Measurements from ENCODE around the gene IFNGR2. TPM values are rescaled to one million over a fixed set of nuclear protein-coding genes. Genes with fewer than 3 reads are reported as not detected.

The IFNGR2 gene
- total RNA-seq, 1 experiment from 2014 or later, result 47.9 TPM

- H3K4me1 ChIP-seq (ENCODE audit: control insufficient read depth, insufficient read depth, low read length), result no peaks in the 10 kb centered on the region
- H3K9me3 ChIP-seq (ENCODE audit: control insufficient read depth, insufficient read depth, low read depth, low read length), result no peaks in the 10 kb centered on the region
- ChIA-PET CTCF (no interaction called here), POLR2A (no interaction called here)
- no peak overlapping the region for H3K4me3 ChIP-seq (ENCODE audit: low read depth in 2 of 2, low read length in 2 of 2)
- no TSS peak for BruUV-seq (replicated peaks)
- H3K36me3 ChIP-seq (ENCODE audit: control insufficient read depth, insufficient read depth, low read length), result peaks cover 3% of the 10 kb centered on the region
- no peak for ATAC-seq
- in situ Hi-C loops (cut with HindIII; ENCODE audit: low pct_unique_long_range_greater_than_20kb, low sequenced_read_pairs) (no loop called here), intact Hi-C loops (cut with micrococcal nuclease; ENCODE audit: unreplicated experiment) (no loop called here)
- H3K27ac ChIP-seq (ENCODE audit: low read length), result no peak overlapping the region
- DNase-seq (ENCODE audit: low read depth, low spot score), result no peak
- no peaks in the 10 kb centered on the region for H3K27me3 ChIP-seq (ENCODE audit: control insufficient read depth, insufficient read depth, low read length)
- TF ChIP-seq REST (IDR thresholded peaks at IDR 0.05; ENCODE audit: insufficient read depth in 1 of 2, low read depth in 2 of 2, low read length in 1 of 2) (no peak), SIN3A (IDR thresholded peaks at IDR 0.05; ENCODE audit: borderline replicate concordance, insufficient read depth, low read depth, low read length) (no peak), POLR2AphosphoS5 (IDR thresholded peaks at IDR 0.05; ENCODE audit: low read depth, low read length) (no peak), TCF7L2 (IDR thresholded peaks at IDR 0.05; ENCODE audit: low read depth, low read length) (no peak), CTCF (IDR thresholded peaks at IDR 0.05) (no peak)
Measured at GRCh38 chr21:33430858-33431257, 27.6 kb downstream of the IFNGR2 start.

- ATAC-seq (no peak), DNase-seq (ENCODE audit: low read depth, low spot score) (no peak)
- Histone ChIP-seq H3K27me3 (ENCODE audit: control insufficient read depth, insufficient read depth, low read length) (no peaks in the 10 kb centered on the region), H3K4me1 (ENCODE audit: control insufficient read depth, insufficient read depth, low read length) (no peaks in the 10 kb centered on the region), H3K4me3 (ENCODE audit: low read depth in 2 of 2, low read length in 2 of 2) (no peak overlapping the region), H3K27ac (ENCODE audit: low read length) (no peak overlapping the region), H3K36me3 (ENCODE audit: control insufficient read depth, insufficient read depth, low read length) (peaks cover 3% of the 10 kb centered on the region; the same call in 1 of the 2 replicates), H3K9me3 (ENCODE audit: control insufficient read depth, insufficient read depth, low read depth, low read length) (no peaks in the 10 kb centered on the region)
- in situ Hi-C loops (cut with HindIII; ENCODE audit: low pct_unique_long_range_greater_than_20kb, low sequenced_read_pairs) (no loop called here), intact Hi-C loops (cut with micrococcal nuclease; ENCODE audit: unreplicated experiment) (no loop called here)
- ChIA-PET POLR2A (no interaction called here), CTCF (interaction anchor here (0.7 kb wide), 1 partner anchor 34 kb away, joined by 3 read pairs; no protein-coding TSS in a partner anchor)
- TF ChIP-seq CTCF (IDR thresholded peaks at IDR 0.05) (no peak), TCF7L2 (IDR thresholded peaks at IDR 0.05; ENCODE audit: low read depth, low read length) (no peak), SIN3A (IDR thresholded peaks at IDR 0.05; ENCODE audit: borderline replicate concordance, insufficient read depth, low read depth, low read length) (no peak), POLR2AphosphoS5 (IDR thresholded peaks at IDR 0.05; ENCODE audit: low read depth, low read length) (no peak), REST (IDR thresholded peaks at IDR 0.05; ENCODE audit: insufficient read depth in 1 of 2, low read depth in 2 of 2, low read length in 1 of 2) (no peak)
- BruUV-seq (replicated peaks), result no TSS peak
Measured at GRCh38 chr21:33432496-33432895, 29.3 kb downstream of the IFNGR2 start.
